ENCODE results near the gene CSNK1G3. TPM values are rescaled to one million over a fixed set of nuclear protein-coding genes. Genes with fewer than 3 reads are reported as not detected.

CSNK1G3 gene
- total RNA-seq, 4 donors from 2014 or later: 31.2 to 53.7 (median 53.1) TPM

GRCh38 chr5:123512611-123513461, 859 bp downstream of the CSNK1G3 start:
- 0% methylated on average over 7 of the region's 50 CpGs for WGBS
- peaks cover 7 to 48% (median 36%) of the 10 kb centered on the region in 4 donors for H3K4me1 ChIP-seq
- DNase-seq (ENCODE audit: extremely low spot score): no peak
- peak overlapping the region; percentile 90 to 96 (median 94) for H3K4me3 ChIP-seq
- intact Hi-C loops (cut with DNase I): loop anchor here (2.0 to 5.0 kb wide), 2 partner anchors 90 to 94 kb away; partner anchors contain the start of gene CEP120
- H3K36me3 ChIP-seq: no peaks in the 10 kb centered on the region
- no peak for TF ChIP-seq CTCF (IDR thresholded peaks at IDR 0.05)
- TF ChIP-seq EP300 (IDR thresholded peaks at IDR 0.05): no peak
- TF ChIP-seq POLR2AphosphoS5 (IDR thresholded peaks at IDR 0.05): no peak
- no peaks in the 10 kb centered on the region for H3K27me3 ChIP-seq
- H3K9me3 ChIP-seq: no peaks in the 10 kb centered on the region
- peak overlapping the region; percentile 94 to 98 (median 96) for H3K27ac ChIP-seq (replicated peaks in 1 of 4)

GRCh38 chr5:123514615-123515355, 2.8 kb downstream of the CSNK1G3 start:
- 93% methylated on average over 5 of the region's 5 CpGs for WGBS
- H3K4me1 ChIP-seq: peaks cover 7 to 35% (median 28%) of the 10 kb centered on the region in 4 donors
- H3K9me3 ChIP-seq: no peaks in the 10 kb centered on the region
- no peak for DNase-seq (ENCODE audit: extremely low spot score)
- H3K27me3 ChIP-seq: no peaks in the 10 kb centered on the region
- intact Hi-C loops (cut with DNase I): loop anchor here (5.0 kb wide), 1 partner anchor 93 kb away; no protein-coding TSS in a partner anchor
- no peaks in the 10 kb centered on the region for H3K36me3 ChIP-seq
- no peak overlapping the region for H3K4me3 ChIP-seq
- no peak overlapping the region for H3K27ac ChIP-seq (replicated peaks in 1 of 4)
- TF ChIP-seq POLR2A (IDR thresholded peaks at IDR 0.05; ENCODE audit: low read depth) (no peak), POLR2AphosphoS5 (IDR thresholded peaks at IDR 0.05) (no peak), CTCF (IDR thresholded peaks at IDR 0.05) (no peak), EP300 (IDR thresholded peaks at IDR 0.05) (no peak)

GRCh38 chr5:123515904-123516303, 3.9 kb downstream of the CSNK1G3 start:
- intact Hi-C loops (cut with DNase I): no loop called here
- no peak for DNase-seq (ENCODE audit: extremely low spot score)
- Histone ChIP-seq H3K4me1 (peaks cover 6 to 35% (median 30%) of the 10 kb centered on the region in 4 donors), H3K27ac (replicated peaks in 1 of 4) (no peak overlapping the region), H3K27me3 (no peaks in the 10 kb centered on the region), H3K9me3 (no peaks in the 10 kb centered on the region), H3K4me3 (no peak overlapping the region), H3K36me3 (no peaks in the 10 kb centered on the region)
- no peak for TF ChIP-seq EP300 (IDR thresholded peaks at IDR 0.05)
- TF ChIP-seq POLR2AphosphoS5 (IDR thresholded peaks at IDR 0.05): no peak
- no peak for TF ChIP-seq POLR2A (IDR thresholded peaks at IDR 0.05; ENCODE audit: low read depth)
- TF ChIP-seq CTCF (IDR thresholded peaks at IDR 0.05): no peak
- 92% methylated on average over 3 of the region's 3 CpGs for WGBS

- intact Hi-C loops (cut with DNase I): no loop called here
Observed at GRCh38 chr5:123517476-123517875, 5.5 kb downstream of the CSNK1G3 start.

More at GRCh38 chr5:123517476-123517875, 5.5 kb downstream of the CSNK1G3 start:
- Histone ChIP-seq H3K9me3 (no peaks in the 10 kb centered on the region), H3K27me3 (no peaks in the 10 kb centered on the region), H3K4me3 (no peak overlapping the region), H3K27ac (replicated peaks in 1 of 4) (no peak overlapping the region), H3K36me3 (no peaks in the 10 kb centered on the region), H3K4me1 (peaks cover 0 to 43% (median 34%) of the 10 kb centered on the region in 4 donors)
- 89% methylated on average over 3 of the region's 3 CpGs for WGBS
- TF ChIP-seq POLR2AphosphoS5 (IDR thresholded peaks at IDR 0.05) (no peak), EP300 (IDR thresholded peaks at IDR 0.05) (no peak), CTCF (IDR thresholded peaks at IDR 0.05) (no peak), POLR2A (IDR thresholded peaks at IDR 0.05; ENCODE audit: low read depth) (no peak)
- no peak for DNase-seq (ENCODE audit: extremely low spot score)

Data from esophagus muscularis mucosa (tissue), 4 donors.